SIG-M5 treated with dmso at 0.1 percent for 504 hours (cell line): ENCODE measurements around the gene TRPC1.
A peak's percentile ranks its signal among the peaks of the same experiment; 100 is the strongest.
"Not testable (repeated sequence)": the region's sequence is repeated elsewhere in the genome, so short reads cannot be mapped to it uniquely, and the experiment has no call there.

Experiments used
- DNase-seq: peaks from one replicate; lab custom pipeline; 2025; ENCODE audit not compliant: unreplicated experiment; lab: John Stamatoyannopoulos, UW

Gene TRPC1

GRCh38 chr3:142752605-142753004, 28.8 kb downstream of the TRPC1 start:
- not testable (repeated sequence) for DNase-seq

GRCh38 chr3:142754494-142754893, 30.7 kb downstream of the TRPC1 start:
- DNase-seq, result no peak

- no peak for DNase-seq
Observed at GRCh38 chr3:142768338-142768737, 44.5 kb downstream of the TRPC1 start.

- no peak for DNase-seq
Observed at GRCh38 chr3:142777927-142778326, 54.1 kb downstream of the TRPC1 start.

GRCh38 chr3:142778541-142778940, 54.7 kb downstream of the TRPC1 start:
- DNase-seq, result no peak

GRCh38 chr3:142779591-142779990, 55.8 kb downstream of the TRPC1 start:
- no peak for DNase-seq

GRCh38 chr3:142782616-142783015, 58.8 kb downstream of the TRPC1 start:
- no peak for DNase-seq

- DNase-seq, result no peak
Observed at GRCh38 chr3:142784228-142784627, 60.4 kb downstream of the TRPC1 start.

- no peak for DNase-seq
Observed at GRCh38 chr3:142785996-142786395, 62.2 kb downstream of the TRPC1 start.

- peak; percentile 69 for DNase-seq
Observed at GRCh38 chr3:142787719-142788118, 63.9 kb downstream of the TRPC1 start.

- DNase-seq, result no peak
Observed at GRCh38 chr3:142794508-142794907, 70.7 kb downstream of the TRPC1 start.

- DNase-seq, result no peak
Observed at GRCh38 chr3:142795332-142795731, 71.5 kb downstream of the TRPC1 start.

- DNase-seq, result peak; percentile 1
Observed at GRCh38 chr3:142796823-142797222, 73.0 kb downstream of the TRPC1 start.

GRCh38 chr3:142801746-142802145, 77.9 kb downstream of the TRPC1 start:
- DNase-seq, result no peak

- no peak for DNase-seq
Observed at GRCh38 chr3:142802891-142803290, 79.1 kb downstream of the TRPC1 start.

GRCh38 chr3:142808103-142808917, 84.5 kb downstream of the TRPC1 start:
- DNase-seq, result no peak

- no peak for DNase-seq
Observed at GRCh38 chr3:142809259-142809658, 85.4 kb downstream of the TRPC1 start.

GRCh38 chr3:142815803-142816202, 92.0 kb downstream of the TRPC1 start:
- no peak for DNase-seq

GRCh38 chr3:142817356-142817755, 93.5 kb downstream of the TRPC1 start:
- no peak for DNase-seq

GRCh38 chr3:142817897-142818296, 94.1 kb downstream of the TRPC1 start:
- DNase-seq, result no peak

GRCh38 chr3:142818651-142819050, 94.8 kb downstream of the TRPC1 start:
- DNase-seq, result no peak

- DNase-seq, result no peak
Observed at GRCh38 chr3:142819179-142819578, 95.3 kb downstream of the TRPC1 start.

GRCh38 chr3:142828703-142829305, 105.0 kb downstream of the TRPC1 start:
- DNase-seq, result peak; percentile 76
